Glomerular visceral epithelial cell (primary cell): ENCODE results near the gene FGF8.

Experiments
- DNase-seq: peaks from one replicate; pipeline ENCODE4 v3.0.0-alpha.2; 2016; ENCODE audit errors: extremely low spot score

Gene FGF8

DNA sequence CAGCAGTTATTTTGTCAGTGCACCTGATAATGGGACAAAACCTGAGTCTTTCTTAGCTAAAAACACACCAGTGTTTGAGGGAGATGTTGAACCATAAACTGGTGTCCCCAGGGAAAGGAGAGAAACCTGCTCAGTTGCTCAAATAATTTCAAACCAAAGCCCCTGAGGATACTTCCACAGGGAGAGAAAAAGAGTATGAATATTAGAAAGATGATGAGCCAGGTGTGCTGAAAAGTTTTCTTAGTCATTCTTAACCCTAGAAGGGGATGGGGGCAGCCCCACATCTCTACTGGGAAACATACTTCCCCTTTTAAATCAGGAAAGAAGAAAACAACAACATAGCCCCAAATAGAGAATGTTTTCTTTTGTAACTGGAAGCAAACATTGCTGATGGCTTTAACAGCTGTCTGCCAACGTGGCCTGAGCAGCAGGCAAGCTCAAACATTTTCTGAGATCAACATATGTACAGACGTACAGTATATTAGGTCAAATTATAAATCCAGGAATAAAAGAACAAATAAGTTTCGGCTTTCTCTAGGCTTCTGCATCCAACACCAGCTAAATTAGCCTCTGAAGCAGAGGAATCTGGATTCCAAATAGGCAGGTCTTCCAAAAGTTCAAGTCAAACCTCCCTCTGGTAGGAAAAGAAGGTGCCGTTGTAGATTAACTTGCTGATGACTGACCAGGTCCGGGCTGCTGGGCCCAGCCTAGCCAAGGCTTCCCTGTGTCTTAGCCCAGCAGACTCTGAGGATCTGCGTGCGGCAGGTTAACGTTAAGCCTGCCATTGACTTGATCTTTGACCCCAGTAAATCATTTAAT lies 50.4 kb downstream of the FGF8 start:
- no peak for DNase-seq

GRCh38 chr10:101724446-101724845 lies 51.5 kb downstream of the FGF8 start:
- DNase-seq: no peak

- DNase-seq: no peak
These were observed 52.7 kb downstream of the FGF8 start for GRCh38 chr10:101723176-101723575.

- DNase-seq: no peak
These were observed 54.1 kb downstream of the FGF8 start for GRCh38 chr10:101721806-101722205.

DNA sequence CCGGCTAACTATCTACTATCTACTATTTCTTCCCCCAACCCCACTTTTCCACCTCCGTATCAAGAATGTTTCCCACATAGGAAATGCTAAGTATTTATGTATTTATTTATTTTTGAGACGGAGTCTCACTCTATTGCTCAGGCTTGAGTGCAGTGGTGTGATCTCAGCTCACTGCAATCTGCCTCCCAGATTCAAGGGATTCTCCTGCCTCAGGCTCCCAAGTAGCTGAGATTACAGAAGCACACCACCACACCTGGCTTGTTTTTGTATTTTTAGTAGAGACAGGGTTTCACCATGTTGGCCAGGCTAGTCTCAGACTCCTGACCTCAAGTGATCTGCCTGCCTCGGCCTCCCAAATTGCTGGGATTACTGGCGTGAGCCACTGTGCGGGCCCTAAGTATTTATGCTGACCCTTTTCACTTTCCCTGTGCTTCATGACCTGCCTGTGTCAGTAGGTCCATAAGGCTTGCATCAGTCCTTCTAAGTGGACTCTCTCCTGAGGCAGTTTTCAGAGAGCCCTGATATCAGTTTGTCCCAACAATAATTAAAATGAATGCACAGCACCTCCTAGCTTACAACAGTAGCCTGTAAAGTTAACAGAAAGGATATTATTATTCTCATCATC lies 55.2 kb downstream of the FGF8 start:
- DNase-seq: no peak
